K562 (cell line): ENCODE results near the gene INA. TPM values are rescaled to one million over a fixed set of nuclear protein-coding genes. Genes with fewer than 3 reads are reported as not detected.

Experiments used
- ATAC-seq: fragments of 200-7000 bp; cut with Tn5 transposase; 3 replicates; pipeline ENCODE4 v1.9.1; 2020; ENCODE audit warnings: moderate library complexity
- BruUV-seq: library from RNA; stranded (reverse); fragments of 400-500 nt; replicated peaks from 2 replicates; lab custom pipeline; 2021; lab: Mats Ljungman, UMichigan
- CTCF ChIA-PET: fragments of 300-600 bp; formaldehyde crosslinking; extraction: SDS; loops from one replicate; lab custom pipeline; 2021; ENCODE audit warnings: low intra/inter-chr PET ratio; lab: Yijun Ruan, JAX
- POLR2A ChIA-PET: fragments of 300-600, 350-650 bp; sonication (Branson Sonifier 250); formaldehyde crosslinking; extraction: SDS; loops from one replicate; lab custom pipeline; 2021; ENCODE audit warnings: antibody characterized with exemption, inconsistent platforms; lab: Yijun Ruan, JAX
- DNase-seq, 4 experiments: peaks; one replicate each; pipeline versions ENCODE4 v3.0.0 to v3.0.0-alpha.2; 2011 to 2018; ENCODE audit warnings: low spot score in 3 of 4, mixed read lengths in 3 of 4; ENCODE audit errors: extremely low read depth in 1 of 4
- FAIRE-seq: peaks from 2 replicates; lab custom pipeline; 2011; peaks lifted over from hg19 to GRCh38; lab: Jason Lieb, UNC
- H2AFZ ChIP-seq: 2 replicates; pipeline ENCODE4 v1.6.0; 2011; ENCODE audit warnings: low read depth, low read length, control low read depth, inconsistent platforms
- H3K27ac ChIP-seq: fragments of 200-600 bp; 3 replicates; pipeline ENCODE4 v1.8.0; 2011; ENCODE audit warnings: low read depth, mild to moderate bottlenecking, control low read depth, inconsistent platforms, low read length, moderate library complexity, mixed read lengths; ENCODE audit errors: extremely low read depth
- H3K27me3 ChIP-seq, 2 experiments: fragments of 300-600 bp in 1 of 2; 2 replicates in 1 of 2; 3 replicates in 1 of 2; pipeline versions ENCODE4 v1.6.0 to v1.8.0; 2011; ENCODE audit warnings: inconsistent platforms in 2 of 2, low read length in 2 of 2, mild to moderate bottlenecking in 1 of 2, mixed read lengths in 1 of 2, moderate library complexity in 1 of 2; ENCODE audit not compliant: control insufficient read depth in 2 of 2, insufficient read depth in 2 of 2
- H3K36me3 ChIP-seq: fragments of 300-600 bp; 3 replicates; pipeline ENCODE4 v1.8.0; 2011; ENCODE audit warnings: mild to moderate bottlenecking, low read length, inconsistent platforms; ENCODE audit not compliant: control insufficient read depth, insufficient read depth
- H3K4me1 ChIP-seq, 2 experiments: fragments of 200-600 bp in 1 of 2; replicated peaks in 1 of 2; 2 replicates in 1 of 2; 3 replicates in 1 of 2; pipeline versions ENCODE4 v1.5.1 to v1.8.0; 2011; ENCODE audit warnings: inconsistent platforms in 2 of 2, low read length in 2 of 2, mild to moderate bottlenecking in 1 of 2, mixed read lengths in 1 of 2, moderate library complexity in 1 of 2; ENCODE audit not compliant: control insufficient read depth in 2 of 2, insufficient read depth in 2 of 2
- H3K4me2 ChIP-seq: 2 replicates; pipeline ENCODE4 v1.6.1; 2011; ENCODE audit warnings: low read length, control low read depth, inconsistent platforms, mixed read lengths; ENCODE audit not compliant: insufficient read depth
- H3K4me3 ChIP-seq: fragments of 200-600 bp; sonication (generic), shearing (Covaris generic); 2 replicates; pipeline ENCODE4 v1.5.1; 2016; ENCODE audit warnings: control low read depth, inconsistent platforms
- H3K79me2 ChIP-seq: fragments of 200-600 bp; 3 replicates; pipeline ENCODE4 v1.8.0; 2011; ENCODE audit warnings: low read length, inconsistent platforms; ENCODE audit not compliant: control insufficient read depth, insufficient read depth
- H3K9ac ChIP-seq, 2 experiments: 2 replicates each; pipeline versions ENCODE4 v1.6.0 to v1.6.1; 2011; ENCODE audit warnings: low read depth in 2 of 2, low read length in 2 of 2, control low read depth in 1 of 2, inconsistent platforms in 1 of 2, mild to moderate bottlenecking in 1 of 2, mixed read lengths in 1 of 2; ENCODE audit not compliant: insufficient read depth in 1 of 2
- H3K9me1 ChIP-seq: one replicate; pipeline ENCODE4 v1.6.0; 2011; ENCODE audit warnings: inconsistent platforms, mild to moderate bottlenecking, low read length, moderate library complexity; ENCODE audit not compliant: control insufficient read depth, insufficient read depth
- H3K9me3 ChIP-seq: replicated peaks from 2 replicates; pipeline ENCODE4 v1.5.1; 2011; ENCODE audit warnings: low read depth, low read length, inconsistent platforms; ENCODE audit not compliant: control insufficient read depth, insufficient read depth
- H4K20me1 ChIP-seq: replicated peaks from 2 replicates; pipeline ENCODE4 v1.6.1; 2011; ENCODE audit warnings: low read length, inconsistent platforms, mixed read lengths; ENCODE audit not compliant: control insufficient read depth, insufficient read depth
- HDAC3 ChIP-seq: fragments of 450-650 bp; IDR thresholded peaks from 2 replicates; pipeline ENCODE4 v1.6.1; 2018; ENCODE audit warnings: borderline replicate concordance, mild to moderate bottlenecking, moderate library complexity; ENCODE audit not compliant: partially characterized antibody
- RFX7 ChIP-seq: fragments of 250-450 bp; sonication (Bioruptor Pico); IDR thresholded peaks from 2 replicates; pipeline ENCODE4 v1.5.1; 2021; ENCODE audit warnings: mild to moderate bottlenecking
- XRCC3 ChIP-seq: fragments of 450-650 bp; IDR thresholded peaks from 2 replicates; pipeline ENCODE4 v1.6.1; 2017; ENCODE audit warnings: mild to moderate bottlenecking, moderate library complexity
- ZNF79 ChIP-seq: fragments of 250-450 bp; sonication (Bioruptor Pico); IDR thresholded peaks from 2 replicates; pipeline ENCODE4 v1.4.0; 2020; ENCODE audit warnings: low read depth, mild to moderate bottlenecking, moderate library complexity
- WGBS: fragments of 100-300 bp; shearing (Covaris generic); methylation state at CpG from one replicate; pipeline ENCODE4 v1.1.6; 2016; ENCODE audit warnings: low coverage, mixed read lengths; ENCODE audit not compliant: insufficient coverage; ENCODE audit errors: missing lambda C conversion rate; 5-methylcytosine and 5-hydroxymethylcytosine counted together
- in situ Hi-C: fragments of 300-500 bp; cut with MboI; formaldehyde crosslinking; loops from 4 replicates; pipeline ENCODE4 v1.15.0; 2018; ENCODE audit warnings: inconsistent platforms, mixed read lengths
- intact Hi-C: fragments of 100-400 bp; cut with micrococcal nuclease; formaldehyde crosslinking; loops from 2 replicates; pipeline ENCODE4 v1.14.2; 2022
- polyA plus RNA-seq, 8 experiments: library from polyadenylated mRNA; depleted of rRNA in 4 of 8; stranded (reverse) in 5 of 8; unstranded in 3 of 8; fragments of >200 nt; fragmentation: Nextera tagmentation in 2 of 8; fragmentation: Illumina TruSeq in 1 of 8; extraction: Ambion mirVana in 2 of 8; extraction: Trizol in 1 of 8; gene quantifications; 2 replicates each; pipeline versions ENCODE4 v1.2.1 to v1.2.3, GENCODE V29; 2011 to 2014; ENCODE audit warnings: inconsistent platforms in 1 of 8, missing spikeins in 1 of 8
- total RNA-seq, 7 experiments: library from RNA; depleted of rRNA in 6 of 7; stranded (reverse); fragments of >200 nt in 6 of 7; fragmentation: Illumina TruSeq in 2 of 7; extraction: Trizol in 2 of 7; gene quantifications; 2 replicates each; pipeline versions ENCODE4 v1.2.1 to v1.2.3, GENCODE V29; 2011 to 2021; ENCODE audit warnings: low replicate concordance in 1 of 7
- TF ChIP-seq, protein P1 (sequence below): IDR thresholded peaks from 2 replicates; pipeline ENCODE4 v1.6.1; 2011; ENCODE audit not compliant: insufficient read length; ENCODE audit errors: extremely low read depth
- TF ChIP-seq, protein P2 (sequence below): fragments of 450-650 bp; conservative IDR thresholded peaks from 2 replicates; pipeline ENCODE4 v1.6.1; 2016; ENCODE audit warnings: missing genetic modification characterization, low read depth, mild to moderate bottlenecking, control low read depth, missing compliant biosample characterization
- TF ChIP-seq, protein P3 (sequence below): fragments of 200-600 bp; sonication (generic); IDR thresholded peaks from one replicate; pipeline ENCODE4 v1.6.1; 2012; ENCODE audit warnings: mild to moderate bottlenecking, low read depth, low read length, inconsistent platforms

INA gene
- total and polyA plus RNA-seq, 9 of the 15 experiments (the other 6 are each of a cell fraction or from before 2014, with no cell fraction given), result not detected

DNA sequence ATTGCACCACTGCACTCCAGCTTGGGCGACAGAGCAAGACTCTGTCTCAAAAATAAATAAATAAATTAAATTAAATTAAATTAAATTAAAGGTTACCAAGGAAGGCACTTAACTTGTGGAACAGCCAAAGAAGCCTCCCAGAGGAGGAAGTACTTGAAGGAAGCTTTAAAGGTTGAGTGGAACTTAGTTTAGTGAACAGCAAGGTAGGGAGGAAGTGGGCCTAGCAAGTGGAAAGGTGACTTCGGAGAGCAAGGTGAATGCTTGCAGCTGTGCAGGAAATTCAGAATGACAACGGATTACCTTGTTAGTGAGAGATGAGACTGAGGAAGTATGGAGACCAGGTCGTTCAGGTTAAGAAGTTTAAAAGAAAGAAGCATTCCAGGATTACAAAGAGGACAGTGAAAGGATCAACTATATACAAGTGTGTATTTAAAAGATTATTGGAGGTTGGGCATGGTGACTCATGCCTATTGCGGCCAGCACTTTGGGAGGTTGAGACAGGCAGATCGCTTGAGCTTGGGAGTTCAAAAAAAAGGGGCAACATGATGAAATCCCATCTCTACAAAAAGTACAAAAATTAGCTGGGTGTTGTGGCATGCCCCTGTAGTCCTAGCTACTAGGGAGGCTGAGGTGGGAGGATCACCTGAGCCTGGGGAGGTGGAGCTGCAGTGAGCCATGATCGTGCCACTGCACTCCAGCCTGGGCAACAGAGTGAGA is 44.0 kb upstream of the INA start:
- Histone ChIP-seq H3K36me3 (no peaks in the 10 kb centered on the region), H3K79me2 (no peaks in the 10 kb centered on the region), H3K4me2 (no peak overlapping the region), H4K20me1 (no peaks in the 10 kb centered on the region), H3K27ac (no peak overlapping the region), H3K9me3 (no peaks in the 10 kb centered on the region), H3K4me3 (no peak overlapping the region), H3K9ac (no peak overlapping the region), H2AFZ (peak overlapping the region; percentile 59; the same call in 1 of the 2 replicates), H3K9me1 (no peaks in the 10 kb centered on the region), H3K4me1 (no peaks in the 10 kb centered on the region; a peak in 1 of 5 replicates), H3K27me3 (no peaks in the 10 kb centered on the region)
- DNase-seq, result no peak
- BruUV-seq, result no TSS peak
- intact Hi-C loops, result no loop called here
- ATAC-seq, result no peak
- CTCF ChIA-PET, result no interaction called here
- FAIRE-seq, result no peak
- POLR2A ChIA-PET, result interaction anchor here (0.6 kb wide), 1 partner anchor 63 kb away, joined by 3 read pairs; no protein-coding TSS in a partner anchor
- 36% methylated on average over 7 of the region's 7 CpGs for WGBS
- in situ Hi-C loops, result no loop called here
- TF ChIP-seq, protein P1, sequence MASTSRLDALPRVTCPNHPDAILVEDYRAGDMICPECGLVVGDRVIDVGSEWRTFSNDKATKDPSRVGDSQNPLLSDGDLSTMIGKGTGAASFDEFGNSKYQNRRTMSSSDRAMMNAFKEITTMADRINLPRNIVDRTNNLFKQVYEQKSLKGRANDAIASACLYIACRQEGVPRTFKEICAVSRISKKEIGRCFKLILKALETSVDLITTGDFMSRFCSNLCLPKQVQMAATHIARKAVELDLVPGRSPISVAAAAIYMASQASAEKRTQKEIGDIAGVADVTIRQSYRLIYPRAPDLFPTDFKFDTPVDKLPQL, result no peak
- TF ChIP-seq ZNF79 (CRISPR knock-in tag) (no peak), RFX7 (CRISPR knock-in tag) (no peak), XRCC3 (no peak), HDAC3 (no peak)
- TF ChIP-seq, protein P2, sequence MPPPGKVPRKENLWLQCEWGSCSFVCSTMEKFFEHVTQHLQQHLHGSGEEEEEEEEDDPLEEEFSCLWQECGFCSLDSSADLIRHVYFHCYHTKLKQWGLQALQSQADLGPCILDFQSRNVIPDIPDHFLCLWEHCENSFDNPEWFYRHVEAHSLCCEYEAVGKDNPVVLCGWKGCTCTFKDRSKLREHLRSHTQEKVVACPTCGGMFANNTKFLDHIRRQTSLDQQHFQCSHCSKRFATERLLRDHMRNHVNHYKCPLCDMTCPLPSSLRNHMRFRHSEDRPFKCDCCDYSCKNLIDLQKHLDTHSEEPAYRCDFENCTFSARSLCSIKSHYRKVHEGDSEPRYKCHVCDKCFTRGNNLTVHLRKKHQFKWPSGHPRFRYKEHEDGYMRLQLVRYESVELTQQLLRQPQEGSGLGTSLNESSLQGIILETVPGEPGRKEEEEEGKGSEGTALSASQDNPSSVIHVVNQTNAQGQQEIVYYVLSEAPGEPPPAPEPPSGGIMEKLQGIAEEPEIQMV, result no peak
- TF ChIP-seq, protein P3, sequence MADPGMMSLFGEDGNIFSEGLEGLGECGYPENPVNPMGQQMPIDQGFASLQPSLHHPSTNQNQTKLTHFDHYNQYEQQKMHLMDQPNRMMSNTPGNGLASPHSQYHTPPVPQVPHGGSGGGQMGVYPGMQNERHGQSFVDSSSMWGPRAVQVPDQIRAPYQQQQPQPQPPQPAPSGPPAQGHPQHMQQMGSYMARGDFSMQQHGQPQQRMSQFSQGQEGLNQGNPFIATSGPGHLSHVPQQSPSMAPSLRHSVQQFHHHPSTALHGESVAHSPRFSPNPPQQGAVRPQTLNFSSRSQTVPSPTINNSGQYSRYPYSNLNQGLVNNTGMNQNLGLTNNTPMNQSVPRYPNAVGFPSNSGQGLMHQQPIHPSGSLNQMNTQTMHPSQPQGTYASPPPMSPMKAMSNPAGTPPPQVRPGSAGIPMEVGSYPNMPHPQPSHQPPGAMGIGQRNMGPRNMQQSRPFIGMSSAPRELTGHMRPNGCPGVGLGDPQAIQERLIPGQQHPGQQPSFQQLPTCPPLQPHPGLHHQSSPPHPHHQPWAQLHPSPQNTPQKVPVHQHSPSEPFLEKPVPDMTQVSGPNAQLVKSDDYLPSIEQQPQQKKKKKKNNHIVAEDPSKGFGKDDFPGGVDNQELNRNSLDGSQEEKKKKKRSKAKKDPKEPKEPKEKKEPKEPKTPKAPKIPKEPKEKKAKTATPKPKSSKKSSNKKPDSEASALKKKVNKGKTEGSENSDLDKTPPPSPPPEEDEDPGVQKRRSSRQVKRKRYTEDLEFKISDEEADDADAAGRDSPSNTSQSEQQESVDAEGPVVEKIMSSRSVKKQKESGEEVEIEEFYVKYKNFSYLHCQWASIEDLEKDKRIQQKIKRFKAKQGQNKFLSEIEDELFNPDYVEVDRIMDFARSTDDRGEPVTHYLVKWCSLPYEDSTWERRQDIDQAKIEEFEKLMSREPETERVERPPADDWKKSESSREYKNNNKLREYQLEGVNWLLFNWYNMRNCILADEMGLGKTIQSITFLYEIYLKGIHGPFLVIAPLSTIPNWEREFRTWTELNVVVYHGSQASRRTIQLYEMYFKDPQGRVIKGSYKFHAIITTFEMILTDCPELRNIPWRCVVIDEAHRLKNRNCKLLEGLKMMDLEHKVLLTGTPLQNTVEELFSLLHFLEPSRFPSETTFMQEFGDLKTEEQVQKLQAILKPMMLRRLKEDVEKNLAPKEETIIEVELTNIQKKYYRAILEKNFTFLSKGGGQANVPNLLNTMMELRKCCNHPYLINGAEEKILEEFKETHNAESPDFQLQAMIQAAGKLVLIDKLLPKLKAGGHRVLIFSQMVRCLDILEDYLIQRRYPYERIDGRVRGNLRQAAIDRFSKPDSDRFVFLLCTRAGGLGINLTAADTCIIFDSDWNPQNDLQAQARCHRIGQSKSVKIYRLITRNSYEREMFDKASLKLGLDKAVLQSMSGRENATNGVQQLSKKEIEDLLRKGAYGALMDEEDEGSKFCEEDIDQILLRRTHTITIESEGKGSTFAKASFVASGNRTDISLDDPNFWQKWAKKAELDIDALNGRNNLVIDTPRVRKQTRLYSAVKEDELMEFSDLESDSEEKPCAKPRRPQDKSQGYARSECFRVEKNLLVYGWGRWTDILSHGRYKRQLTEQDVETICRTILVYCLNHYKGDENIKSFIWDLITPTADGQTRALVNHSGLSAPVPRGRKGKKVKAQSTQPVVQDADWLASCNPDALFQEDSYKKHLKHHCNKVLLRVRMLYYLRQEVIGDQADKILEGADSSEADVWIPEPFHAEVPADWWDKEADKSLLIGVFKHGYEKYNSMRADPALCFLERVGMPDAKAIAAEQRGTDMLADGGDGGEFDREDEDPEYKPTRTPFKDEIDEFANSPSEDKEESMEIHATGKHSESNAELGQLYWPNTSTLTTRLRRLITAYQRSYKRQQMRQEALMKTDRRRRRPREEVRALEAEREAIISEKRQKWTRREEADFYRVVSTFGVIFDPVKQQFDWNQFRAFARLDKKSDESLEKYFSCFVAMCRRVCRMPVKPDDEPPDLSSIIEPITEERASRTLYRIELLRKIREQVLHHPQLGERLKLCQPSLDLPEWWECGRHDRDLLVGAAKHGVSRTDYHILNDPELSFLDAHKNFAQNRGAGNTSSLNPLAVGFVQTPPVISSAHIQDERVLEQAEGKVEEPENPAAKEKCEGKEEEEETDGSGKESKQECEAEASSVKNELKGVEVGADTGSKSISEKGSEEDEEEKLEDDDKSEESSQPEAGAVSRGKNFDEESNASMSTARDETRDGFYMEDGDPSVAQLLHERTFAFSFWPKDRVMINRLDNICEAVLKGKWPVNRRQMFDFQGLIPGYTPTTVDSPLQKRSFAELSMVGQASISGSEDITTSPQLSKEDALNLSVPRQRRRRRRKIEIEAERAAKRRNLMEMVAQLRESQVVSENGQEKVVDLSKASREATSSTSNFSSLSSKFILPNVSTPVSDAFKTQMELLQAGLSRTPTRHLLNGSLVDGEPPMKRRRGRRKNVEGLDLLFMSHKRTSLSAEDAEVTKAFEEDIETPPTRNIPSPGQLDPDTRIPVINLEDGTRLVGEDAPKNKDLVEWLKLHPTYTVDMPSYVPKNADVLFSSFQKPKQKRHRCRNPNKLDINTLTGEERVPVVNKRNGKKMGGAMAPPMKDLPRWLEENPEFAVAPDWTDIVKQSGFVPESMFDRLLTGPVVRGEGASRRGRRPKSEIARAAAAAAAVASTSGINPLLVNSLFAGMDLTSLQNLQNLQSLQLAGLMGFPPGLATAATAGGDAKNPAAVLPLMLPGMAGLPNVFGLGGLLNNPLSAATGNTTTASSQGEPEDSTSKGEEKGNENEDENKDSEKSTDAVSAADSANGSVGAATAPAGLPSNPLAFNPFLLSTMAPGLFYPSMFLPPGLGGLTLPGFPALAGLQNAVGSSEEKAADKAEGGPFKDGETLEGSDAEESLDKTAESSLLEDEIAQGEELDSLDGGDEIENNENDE, result no peak
